K562 (cell line): ENCODE results near the gene CERS4. TPM values are rescaled to one million over a fixed set of nuclear protein-coding genes. Genes with fewer than 3 reads are reported as not detected.

Source experiments
- ADNP ChIP-seq: fragments of 200-800 bp; sonication (Bioruptor generic); IDR thresholded peaks from 2 replicates; pipeline ENCODE4 v1.6.1; 2016; ENCODE audit warnings: missing genetic modification characterization, missing compliant biosample characterization
- EHMT2 ChIP-seq: fragments of 450-650 bp; IDR thresholded peaks from 2 replicates; pipeline ENCODE4 v1.6.1; 2018; ENCODE audit warnings: antibody characterized with exemption
- FOXA1 ChIP-seq: fragments of 450-650 bp; IDR thresholded peaks from 2 replicates; pipeline ENCODE4 v1.6.1; 2016; ENCODE audit warnings: mild to moderate bottlenecking, borderline replicate concordance
- FUS ChIP-seq: fragments of 200-400 bp; formaldehyde crosslinking; optimal IDR thresholded peaks from 2 replicates; pipeline ENCODE3; 2017; ENCODE audit warnings: low read depth, low read length
- HOXB6 ChIP-seq: fragments of 250-450 bp; sonication (Bioruptor Pico); IDR thresholded peaks from 2 replicates; pipeline ENCODE4 v1.5.1; 2022; ENCODE audit warnings: mild to moderate bottlenecking, borderline replicate concordance
- KDM1A ChIP-seq, 2 experiments: fragments of 450-650 bp; IDR thresholded peaks; 2 replicates each; pipeline ENCODE4 v1.6.1; 2016; ENCODE audit warnings: mild to moderate bottlenecking in 2 of 2
- KLF1 ChIP-seq: fragments of 450-650 bp; IDR thresholded peaks from 2 replicates; pipeline ENCODE4 v1.6.1; 2016; ENCODE audit warnings: missing genetic modification characterization, missing compliant biosample characterization
- PHF20 ChIP-seq: fragments of 450-650 bp; IDR thresholded peaks from 2 replicates; pipeline ENCODE4 v1.6.1; 2018; ENCODE audit not compliant: partially characterized antibody
- SIRT6 ChIP-seq: IDR thresholded peaks from one replicate; pipeline ENCODE4 v1.6.1; 2012; ENCODE audit warnings: low read depth, mild to moderate bottlenecking, control low read depth, inconsistent platforms, low read length, moderate library complexity
- SMARCB1 ChIP-seq: IDR thresholded peaks from 2 replicates; pipeline ENCODE4 v1.6.1; 2011; ENCODE audit warnings: improper control_type of control experiment, low read depth; ENCODE audit not compliant: insufficient read length
- STAT5B ChIP-seq: fragments of 250-450 bp; sonication (Bioruptor Pico); IDR thresholded peaks from 2 replicates; pipeline ENCODE4 v1.8.0; 2021; ENCODE audit warnings: mild to moderate bottlenecking, inconsistent platforms
- ZC3H4 ChIP-seq: sonication (generic); formaldehyde crosslinking; IDR thresholded peaks from 2 replicates; pipeline ENCODE4 v1.9.0; 2021; ENCODE audit warnings: missing genetic modification reagents, borderline replicate concordance
- ZNF121 ChIP-seq: sonication (generic); formaldehyde crosslinking; conservative IDR thresholded peaks from 2 replicates; pipeline ENCODE4 v1.8.0; 2022; ENCODE audit warnings: missing genetic modification reagents
- ZNF140 ChIP-seq: fragments of 250-450 bp; sonication (Bioruptor Pico); IDR thresholded peaks from 2 replicates; pipeline ENCODE4 v1.8.0; 2021; ENCODE audit warnings: moderate library complexity, mild to moderate bottlenecking, inconsistent platforms
- ZNF174 ChIP-seq: fragments of 250-450 bp; sonication (Bioruptor Pico); IDR thresholded peaks from 2 replicates; pipeline ENCODE4 v1.4.0; 2020; ENCODE audit warnings: mild to moderate bottlenecking
- polyA plus RNA-seq, 8 experiments: library from polyadenylated mRNA; depleted of rRNA in 4 of 8; stranded (reverse) in 5 of 8; unstranded in 3 of 8; fragments of >200 nt; fragmentation: Nextera tagmentation in 2 of 8; fragmentation: Illumina TruSeq in 1 of 8; extraction: Ambion mirVana in 2 of 8; extraction: Trizol in 1 of 8; gene quantifications; 2 replicates each; pipeline versions ENCODE4 v1.2.1 to v1.2.3, GENCODE V29; 2011 to 2014; ENCODE audit warnings: inconsistent platforms in 1 of 8, missing spikeins in 1 of 8
- total RNA-seq, 7 experiments: library from RNA; depleted of rRNA in 6 of 7; stranded (reverse); fragments of >200 nt in 6 of 7; fragmentation: Illumina TruSeq in 2 of 7; extraction: Trizol in 2 of 7; gene quantifications; 2 replicates each; pipeline versions ENCODE4 v1.2.1 to v1.2.3, GENCODE V29; 2011 to 2021; ENCODE audit warnings: low replicate concordance in 1 of 7
- TF ChIP-seq, protein P1 (sequence below): sonication (generic); formaldehyde crosslinking; IDR thresholded peaks from 2 replicates; pipeline ENCODE4 v1.8.1; 2023; ENCODE audit warnings: mild to moderate bottlenecking, missing genetic modification reagents
- TF ChIP-seq, protein P2 (sequence below), 3 experiments: fragments of 200-800 bp in 1 of 3; fragments of 250-450 bp in 1 of 3; fragments of 450-650 bp in 1 of 3; sonication (Bioruptor Pico) in 1 of 3; sonication (Bioruptor generic) in 1 of 3; formaldehyde crosslinking in 1 of 3; IDR thresholded peaks; 2 replicates each; pipeline versions ENCODE4 v1.6.1 to v1.8.0; 2016 to 2022; ENCODE audit warnings: mild to moderate bottlenecking in 2 of 3, missing genetic modification characterization in 2 of 3, missing compliant biosample characterization in 1 of 3, moderate library complexity in 1 of 3
- TF ChIP-seq, protein P3 (sequence below), 3 experiments: fragments of 200-800 bp in 1 of 3; sonication (Bioruptor generic) in 1 of 3; sonication (generic) in 1 of 3; formaldehyde crosslinking in 1 of 3; IDR thresholded peaks; 2 replicates each; pipeline versions ENCODE4 v1.6.1 to v1.8.0; 2016 to 2022; ENCODE audit warnings: mild to moderate bottlenecking in 2 of 3, missing compliant biosample characterization in 2 of 3, missing genetic modification characterization in 2 of 3, missing genetic modification reagents in 1 of 3

CERS4 gene
- total and polyA plus RNA-seq, 9 of the 15 experiments (the other 6 are each of a cell fraction or from before 2014, with no cell fraction given): 0.14 to 4.4 (median 2.9) TPM; not detected in 1

DNA sequence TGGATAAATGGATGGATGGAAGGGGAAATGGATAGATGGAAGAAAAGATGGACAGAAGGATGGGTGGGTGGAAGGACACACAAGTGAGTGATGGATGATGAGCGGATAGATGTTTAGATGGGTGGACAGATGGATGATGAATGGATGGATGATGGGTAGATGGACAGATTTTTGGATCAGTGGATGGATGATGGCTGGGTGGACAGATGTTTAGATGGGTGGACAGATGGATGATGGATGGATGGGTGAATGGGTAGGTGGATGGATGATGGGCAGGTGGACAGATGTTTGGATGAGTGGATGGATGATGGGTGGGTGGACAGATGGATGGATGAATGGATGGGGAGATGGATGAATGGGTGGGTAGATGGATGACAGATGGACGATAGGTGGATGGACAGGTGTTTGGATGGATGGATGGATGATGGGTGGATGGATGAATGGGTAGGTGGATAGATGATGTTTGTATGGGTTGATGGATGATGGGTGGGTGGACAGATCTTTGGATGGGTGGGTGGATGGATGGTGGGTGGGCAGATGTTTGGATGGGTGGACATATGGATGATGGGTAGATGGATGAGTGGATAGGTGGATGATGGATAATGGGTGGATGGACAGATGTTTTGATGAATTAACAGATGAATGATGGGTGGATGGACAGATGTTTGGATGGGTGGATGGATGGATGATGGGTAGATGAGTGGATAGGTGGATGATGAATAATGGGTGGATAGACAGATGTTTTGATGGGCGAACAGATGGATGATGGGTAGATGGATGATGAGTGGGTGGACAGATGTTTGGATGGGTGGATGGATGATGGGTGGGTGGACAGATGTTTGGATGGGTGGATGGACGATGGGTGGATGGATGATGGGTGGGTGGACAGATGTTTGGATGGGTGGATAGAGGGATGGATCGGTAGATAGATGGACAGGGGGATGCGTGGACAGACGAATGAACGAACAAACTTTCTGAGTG, 39.5 kb downstream of the CERS4 start (continued):
- TF ChIP-seq, protein P1, sequence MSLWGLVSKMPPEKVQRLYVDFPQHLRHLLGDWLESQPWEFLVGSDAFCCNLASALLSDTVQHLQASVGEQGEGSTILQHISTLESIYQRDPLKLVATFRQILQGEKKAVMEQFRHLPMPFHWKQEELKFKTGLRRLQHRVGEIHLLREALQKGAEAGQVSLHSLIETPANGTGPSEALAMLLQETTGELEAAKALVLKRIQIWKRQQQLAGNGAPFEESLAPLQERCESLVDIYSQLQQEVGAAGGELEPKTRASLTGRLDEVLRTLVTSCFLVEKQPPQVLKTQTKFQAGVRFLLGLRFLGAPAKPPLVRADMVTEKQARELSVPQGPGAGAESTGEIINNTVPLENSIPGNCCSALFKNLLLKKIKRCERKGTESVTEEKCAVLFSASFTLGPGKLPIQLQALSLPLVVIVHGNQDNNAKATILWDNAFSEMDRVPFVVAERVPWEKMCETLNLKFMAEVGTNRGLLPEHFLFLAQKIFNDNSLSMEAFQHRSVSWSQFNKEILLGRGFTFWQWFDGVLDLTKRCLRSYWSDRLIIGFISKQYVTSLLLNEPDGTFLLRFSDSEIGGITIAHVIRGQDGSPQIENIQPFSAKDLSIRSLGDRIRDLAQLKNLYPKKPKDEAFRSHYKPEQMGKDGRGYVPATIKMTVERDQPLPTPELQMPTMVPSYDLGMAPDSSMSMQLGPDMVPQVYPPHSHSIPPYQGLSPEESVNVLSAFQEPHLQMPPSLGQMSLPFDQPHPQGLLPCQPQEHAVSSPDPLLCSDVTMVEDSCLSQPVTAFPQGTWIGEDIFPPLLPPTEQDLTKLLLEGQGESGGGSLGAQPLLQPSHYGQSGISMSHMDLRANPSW (CRISPR knock-in tag): no peak
- no peak for TF ChIP-seq KLF1
- no peak for TF ChIP-seq ZNF174
- TF ChIP-seq FOXA1: no peak
- no peak for TF ChIP-seq ADNP (tag)
- TF ChIP-seq SMARCB1: no peak
- no peak for TF ChIP-seq HOXB6 (CRISPR knock-in tag)
- TF ChIP-seq ZNF121 (CRISPR knock-in tag): no peak
- no peak for TF ChIP-seq ZNF140
- TF ChIP-seq, protein P2, sequence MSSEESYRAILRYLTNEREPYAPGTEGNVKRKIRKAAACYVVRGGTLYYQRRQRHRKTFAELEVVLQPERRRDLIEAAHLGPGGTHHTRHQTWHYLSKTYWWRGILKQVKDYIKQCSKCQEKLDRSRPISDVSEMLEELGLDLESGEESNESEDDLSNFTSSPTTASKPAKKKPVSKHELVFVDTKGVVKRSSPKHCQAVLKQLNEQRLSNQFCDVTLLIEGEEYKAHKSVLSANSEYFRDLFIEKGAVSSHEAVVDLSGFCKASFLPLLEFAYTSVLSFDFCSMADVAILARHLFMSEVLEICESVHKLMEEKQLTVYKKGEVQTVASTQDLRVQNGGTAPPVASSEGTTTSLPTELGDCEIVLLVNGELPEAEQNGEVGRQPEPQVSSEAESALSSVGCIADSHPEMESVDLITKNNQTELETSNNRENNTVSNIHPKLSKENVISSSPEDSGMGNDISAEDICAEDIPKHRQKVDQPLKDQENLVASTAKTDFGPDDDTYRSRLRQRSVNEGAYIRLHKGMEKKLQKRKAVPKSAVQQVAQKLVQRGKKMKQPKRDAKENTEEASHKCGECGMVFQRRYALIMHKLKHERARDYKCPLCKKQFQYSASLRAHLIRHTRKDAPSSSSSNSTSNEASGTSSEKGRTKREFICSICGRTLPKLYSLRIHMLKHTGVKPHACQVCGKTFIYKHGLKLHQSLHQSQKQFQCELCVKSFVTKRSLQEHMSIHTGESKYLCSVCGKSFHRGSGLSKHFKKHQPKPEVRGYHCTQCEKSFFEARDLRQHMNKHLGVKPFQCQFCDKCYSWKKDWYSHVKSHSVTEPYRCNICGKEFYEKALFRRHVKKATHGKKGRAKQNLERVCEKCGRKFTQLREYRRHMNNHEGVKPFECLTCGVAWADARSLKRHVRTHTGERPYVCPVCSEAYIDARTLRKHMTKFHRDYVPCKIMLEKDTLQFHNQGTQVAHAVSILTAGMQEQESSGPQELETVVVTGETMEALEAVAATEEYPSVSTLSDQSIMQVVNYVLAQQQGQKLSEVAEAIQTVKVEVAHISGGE (CRISPR knock-in tag; IDR thresholded peaks at IDR 0.05): no peak
- peak; percentile 46; the same call in 1 of the 2 replicates for TF ChIP-seq EHMT2
- TF ChIP-seq KDM1A (IDR thresholded peaks at IDR 0.05): peak in 1 of 2 experiments; percentile 67; a peak in 3 of 4 replicates
- no peak for TF ChIP-seq SIRT6
- TF ChIP-seq STAT5B (CRISPR knock-in tag): no peak
- TF ChIP-seq PHF20: no peak
- no peak for TF ChIP-seq ZC3H4 (CRISPR knock-in tag)
- TF ChIP-seq, protein P3, sequence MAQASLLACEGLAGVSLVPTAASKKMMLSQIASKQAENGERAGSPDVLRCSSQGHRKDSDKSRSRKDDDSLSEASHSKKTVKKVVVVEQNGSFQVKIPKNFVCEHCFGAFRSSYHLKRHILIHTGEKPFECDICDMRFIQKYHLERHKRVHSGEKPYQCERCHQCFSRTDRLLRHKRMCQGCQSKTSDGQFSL (CRISPR knock-in tag; IDR thresholded peaks at IDR 0.05): no peak
- TF ChIP-seq, protein P3 (tag; IDR thresholded peaks at IDR 0.05): no peak
- no peak for TF ChIP-seq FUS
- TF ChIP-seq, all 486 proteins: peak for 11
